ENCODE measurements around the gene RAB25.
"Not testable (repeated sequence)": the region's sequence is repeated elsewhere in the genome, so short reads cannot be mapped to it uniquely, and the experiment has no call there.

The RAB25 gene

DNA sequence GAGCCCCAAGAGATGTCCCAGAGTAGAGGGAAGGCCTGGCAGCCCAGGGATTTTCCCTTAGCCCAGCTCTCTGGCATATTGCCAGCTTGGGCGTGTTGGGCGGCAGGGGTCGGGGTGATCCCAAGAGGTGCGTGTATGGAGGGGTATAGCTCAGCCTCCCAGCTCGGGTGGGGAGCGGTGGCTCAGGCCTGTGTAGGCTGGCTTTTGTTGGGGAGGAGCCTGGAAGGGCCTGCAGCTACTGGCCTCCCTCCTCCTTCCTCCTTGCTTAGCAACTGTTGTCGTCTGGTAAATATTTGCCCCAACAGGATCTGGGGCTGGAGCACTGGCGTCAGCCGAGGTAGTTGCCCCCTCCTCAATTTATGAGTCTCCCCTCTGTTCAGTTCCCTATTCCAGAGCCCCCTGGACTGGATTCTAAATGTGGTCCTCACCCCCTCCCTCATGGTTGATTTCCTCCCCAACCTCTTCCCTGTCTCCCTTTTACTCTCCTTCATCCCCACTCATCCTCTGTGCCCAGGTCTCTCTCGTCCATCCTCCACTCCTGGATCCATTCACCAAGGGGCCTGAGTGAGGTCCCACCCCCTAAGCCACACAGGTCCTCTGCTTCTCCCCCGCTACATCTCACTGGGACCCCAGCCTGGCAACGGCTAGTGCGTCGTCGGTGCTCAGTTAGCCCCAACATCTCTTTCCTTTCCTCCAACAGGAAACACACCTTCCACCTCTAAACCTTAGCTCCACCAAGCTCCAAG lies 43.3 kb downstream of the RAB25 start:
- DNase-seq: peak; percentile 71

DNA sequence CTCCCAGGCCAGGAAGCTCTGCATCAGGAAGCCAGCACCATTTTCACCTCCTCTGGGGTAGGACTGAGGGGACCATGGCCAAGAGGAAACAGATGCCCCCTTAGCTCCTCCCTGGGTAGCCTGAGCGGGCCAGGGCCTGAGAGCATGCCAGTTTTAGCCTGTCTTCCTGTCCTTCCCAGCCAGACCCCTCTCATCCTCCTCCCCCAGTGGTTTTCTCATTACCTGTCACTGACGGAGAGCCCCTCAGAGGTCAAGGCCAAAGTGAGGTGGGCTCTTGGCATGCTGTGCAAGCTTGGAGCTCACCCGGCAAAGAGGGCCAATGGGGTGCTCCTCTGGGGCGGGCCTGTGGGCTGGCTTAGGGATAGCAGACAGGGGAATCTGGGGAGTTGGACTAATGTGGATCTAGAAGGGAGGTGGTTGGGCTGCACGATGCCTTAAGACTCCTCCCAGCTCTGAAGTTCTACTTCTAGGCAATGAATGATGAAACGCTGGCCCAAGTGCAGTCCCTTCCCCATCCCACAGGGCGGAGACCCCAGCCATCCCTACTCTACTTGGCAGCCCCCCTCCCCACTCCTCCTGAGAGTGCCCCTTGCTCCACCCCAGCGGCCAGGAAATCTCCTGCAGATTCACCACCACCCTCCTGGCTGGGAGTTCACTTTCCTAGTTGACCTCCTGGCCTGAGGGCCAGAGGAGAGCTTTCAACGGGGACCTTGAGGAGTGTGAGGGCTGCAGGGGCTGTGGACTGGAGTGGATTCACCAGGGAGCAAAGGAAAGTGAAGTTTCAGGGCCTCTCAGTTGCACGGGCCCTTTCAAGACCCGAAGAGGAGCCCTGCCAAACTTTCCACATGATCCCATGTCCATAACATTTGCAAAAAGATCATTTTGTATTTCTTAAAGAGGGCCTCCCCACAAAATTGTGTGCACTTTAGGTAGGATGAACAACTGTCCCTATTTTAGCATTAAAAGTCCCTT lies 44.2 kb downstream of the RAB25 start:
- no peak for DNase-seq

DNA sequence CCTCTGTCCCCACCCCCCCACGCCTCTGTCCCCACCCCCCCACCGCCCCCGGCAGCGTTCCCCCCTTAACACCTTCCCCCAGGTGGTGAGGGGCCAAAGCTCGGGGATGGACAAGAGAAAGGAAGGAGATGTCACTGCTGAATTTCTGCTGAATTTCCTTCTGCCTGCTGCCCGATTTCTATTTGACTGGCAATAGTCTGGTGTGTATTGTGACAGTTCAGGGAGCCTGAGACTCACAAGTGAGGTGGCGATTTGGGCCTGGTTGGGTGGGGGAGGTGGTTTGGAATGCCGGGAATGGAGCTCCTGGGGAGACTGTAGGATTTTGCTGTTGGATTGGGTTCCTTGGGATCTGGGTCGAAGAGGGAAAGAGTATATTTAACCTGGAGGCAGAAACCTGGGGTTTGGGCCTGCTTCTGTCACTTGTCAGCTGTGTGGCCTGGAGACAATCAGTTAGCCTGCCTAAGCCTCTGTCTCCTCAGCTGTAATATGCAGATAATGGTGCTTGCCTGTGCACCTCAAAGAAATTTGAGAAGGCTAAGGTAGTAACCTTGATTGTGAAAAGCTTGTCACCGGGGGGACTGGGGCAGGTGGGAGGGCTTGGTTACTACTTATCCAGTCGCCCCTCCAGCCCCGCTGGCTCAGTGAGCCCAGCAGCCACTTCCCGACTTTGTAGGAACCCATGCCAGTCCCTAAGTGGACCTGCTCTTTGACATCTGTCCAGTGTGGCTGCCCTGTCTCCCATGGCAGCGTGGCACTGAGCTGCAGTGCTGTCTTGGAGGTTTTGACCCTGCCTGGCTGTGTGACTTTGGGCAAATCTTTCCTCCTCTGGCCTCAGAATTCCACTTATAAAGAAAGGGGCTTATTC lies 45.9 kb downstream of the RAB25 start:
- DNase-seq: no peak

DNA sequence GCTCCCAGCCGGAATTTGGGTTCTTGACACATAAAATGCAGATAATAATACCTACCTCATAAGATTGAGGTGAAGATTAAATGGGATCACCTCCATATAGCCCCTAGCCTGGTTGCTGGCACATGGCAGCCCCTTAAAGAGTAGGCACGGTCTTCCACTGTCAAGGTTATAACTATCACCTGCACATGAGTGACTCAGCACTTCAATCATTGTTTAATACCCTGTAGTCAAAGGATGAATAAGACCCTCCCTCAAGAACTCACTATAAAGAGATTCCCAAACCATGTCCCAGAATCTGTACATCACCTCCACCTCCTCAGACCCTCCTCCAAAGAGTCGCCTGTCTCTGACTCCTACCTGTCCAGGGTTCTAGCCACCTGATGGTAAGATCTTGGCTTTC lies 47.1 kb downstream of the RAB25 start:
- no peak for DNase-seq

DNA sequence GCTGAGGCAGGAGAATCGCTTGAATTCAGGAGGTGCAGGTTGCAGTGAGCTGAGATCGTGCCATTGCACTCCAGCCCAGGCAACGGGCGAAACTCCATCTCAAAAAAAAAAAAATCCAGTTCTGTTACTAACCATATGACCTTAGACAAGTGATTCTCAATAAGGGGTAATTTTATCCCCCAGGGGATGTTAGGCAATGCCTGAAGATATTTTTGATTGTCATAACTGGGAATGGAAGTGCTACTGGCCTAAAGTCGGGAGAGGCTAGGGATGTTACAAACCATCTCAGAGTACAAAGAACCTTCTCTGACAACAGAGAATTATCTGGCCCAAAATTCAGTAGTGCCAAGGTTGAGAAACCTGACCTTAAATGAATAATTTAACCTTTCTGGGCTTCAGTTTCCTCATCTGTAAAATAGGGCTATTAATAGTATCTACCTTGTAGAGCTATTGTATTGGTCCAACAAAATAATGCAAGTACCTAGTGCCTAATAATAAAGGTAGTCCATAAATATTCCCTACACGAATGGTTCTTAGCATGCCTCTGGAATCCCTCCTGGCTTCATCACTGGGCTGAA lies 47.8 kb downstream of the RAB25 start:
- DNase-seq: no peak

DNA sequence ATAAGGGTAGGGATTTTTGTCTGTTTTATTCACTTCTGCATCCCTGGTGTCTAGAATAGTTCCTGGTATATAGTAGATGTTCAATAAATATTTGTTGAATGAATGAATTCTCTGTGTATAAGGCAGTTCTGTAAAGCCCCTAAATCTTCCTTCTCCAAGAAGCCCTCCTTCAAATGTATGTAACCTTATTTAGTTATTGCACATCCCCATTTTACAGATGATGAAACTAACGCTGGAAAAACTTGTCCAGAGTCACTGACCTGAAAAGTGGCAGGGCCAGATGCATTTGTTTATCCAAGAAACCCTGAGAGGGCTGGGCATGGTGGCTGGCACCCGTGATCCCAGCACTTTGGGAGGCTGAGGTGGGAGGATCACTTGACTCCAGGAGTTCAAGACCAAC lies 49.3 kb downstream of the RAB25 start:
- no peak for DNase-seq

DNA sequence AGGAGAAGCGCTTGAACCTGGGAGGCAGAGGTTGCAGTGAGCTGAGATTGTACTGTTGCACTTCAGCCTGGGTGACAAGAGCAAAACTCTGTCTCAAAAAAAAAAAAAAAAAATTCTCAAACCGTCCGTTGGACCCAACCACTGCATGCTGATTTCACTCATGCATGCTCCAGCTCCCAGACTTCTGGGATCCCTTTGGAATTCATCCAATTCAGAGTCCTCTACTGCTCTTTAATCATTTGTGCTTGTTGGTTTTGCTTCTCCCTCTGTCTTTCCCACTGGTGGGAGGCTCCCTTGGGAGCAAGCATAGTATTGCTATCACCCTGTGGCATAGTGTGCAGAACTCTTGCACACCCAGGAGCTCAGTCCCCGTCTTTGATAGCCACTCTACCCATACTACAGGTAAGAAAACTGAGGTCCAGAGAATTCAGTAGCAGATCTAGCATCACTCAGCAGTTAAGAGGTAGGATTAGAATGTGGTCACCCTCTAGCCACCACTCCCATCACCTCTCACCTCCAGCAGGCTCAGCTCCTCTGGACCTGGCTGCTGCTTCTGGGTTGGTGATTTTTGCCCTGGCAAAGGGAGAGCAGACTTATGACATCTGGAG lies 50.5 kb downstream of the RAB25 start:
- no peak for DNase-seq

DNA sequence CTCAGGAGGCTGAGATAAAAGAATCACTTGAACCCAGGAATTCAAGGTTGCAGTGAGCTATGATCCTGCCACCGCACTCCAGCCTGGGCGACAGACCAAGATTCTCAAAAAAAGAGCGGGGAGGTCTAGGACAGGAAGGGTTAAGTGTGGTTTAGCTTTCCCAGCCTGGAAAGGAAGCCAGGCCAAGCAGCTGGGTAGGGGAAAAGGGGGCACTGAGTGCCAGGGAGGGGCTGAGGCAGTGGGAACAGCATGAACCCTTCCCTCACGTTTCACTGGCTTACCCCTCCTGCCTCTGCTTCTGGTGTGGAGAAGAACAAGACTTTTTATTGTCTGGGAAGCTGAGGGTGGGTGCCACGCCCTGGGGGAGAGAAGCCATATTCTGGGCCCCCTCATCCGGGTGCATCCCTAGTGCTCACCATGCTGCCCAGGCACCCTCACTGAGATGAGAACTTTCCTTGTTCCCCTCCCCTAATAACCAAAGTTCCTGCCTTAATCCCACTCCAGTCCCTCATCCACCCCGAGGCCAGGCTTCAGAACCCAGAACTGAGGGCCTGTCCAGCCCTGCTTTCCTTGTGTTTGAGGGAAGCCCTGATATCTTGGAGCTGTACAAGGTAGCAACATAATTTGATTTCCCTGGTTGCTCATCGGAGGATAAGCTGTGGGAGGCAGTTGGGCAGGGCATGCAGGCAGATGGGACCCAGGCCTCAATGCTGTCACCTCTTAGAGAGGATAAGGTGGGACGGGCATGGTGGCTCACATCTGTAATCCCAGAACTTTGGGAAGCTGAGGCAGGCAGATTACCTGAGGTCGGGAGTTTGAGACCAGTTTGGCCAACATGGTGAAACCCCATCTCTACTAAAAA lies 51.5 kb downstream of the RAB25 start:
- no peak for DNase-seq

DNA sequence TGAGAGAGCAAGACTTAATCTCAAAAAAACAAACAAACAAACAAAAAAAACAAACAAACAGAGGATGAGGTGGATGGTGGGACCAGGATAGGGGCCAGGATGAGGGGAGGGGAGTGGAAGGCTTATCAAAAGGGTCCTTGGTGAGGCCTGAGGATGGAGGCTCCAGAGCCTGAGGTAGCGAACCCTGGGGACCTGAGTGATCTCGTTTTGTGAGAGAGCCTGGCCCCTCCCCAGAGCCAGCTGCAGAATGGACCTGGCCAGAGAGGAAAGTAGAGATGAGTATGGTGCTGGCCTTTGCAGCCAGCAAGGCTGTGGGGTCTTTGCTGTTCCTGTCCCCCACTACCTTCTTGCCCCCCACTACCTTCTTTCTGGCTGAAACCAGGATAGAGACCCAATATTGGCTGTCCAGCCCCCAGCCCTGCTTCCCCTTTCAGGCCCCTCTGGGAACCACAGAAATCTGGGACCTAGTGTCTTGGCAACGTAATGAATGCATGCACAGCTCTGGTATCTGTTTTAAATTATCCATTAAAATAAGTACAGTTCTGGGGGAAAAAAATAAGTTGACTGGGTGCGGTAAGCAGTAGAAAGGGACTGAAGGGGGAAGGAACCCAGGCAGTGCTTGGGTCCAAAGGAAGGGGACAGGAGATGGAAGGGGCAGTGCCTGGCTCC lies 52.5 kb downstream of the RAB25 start:
- no peak for DNase-seq

DNA sequence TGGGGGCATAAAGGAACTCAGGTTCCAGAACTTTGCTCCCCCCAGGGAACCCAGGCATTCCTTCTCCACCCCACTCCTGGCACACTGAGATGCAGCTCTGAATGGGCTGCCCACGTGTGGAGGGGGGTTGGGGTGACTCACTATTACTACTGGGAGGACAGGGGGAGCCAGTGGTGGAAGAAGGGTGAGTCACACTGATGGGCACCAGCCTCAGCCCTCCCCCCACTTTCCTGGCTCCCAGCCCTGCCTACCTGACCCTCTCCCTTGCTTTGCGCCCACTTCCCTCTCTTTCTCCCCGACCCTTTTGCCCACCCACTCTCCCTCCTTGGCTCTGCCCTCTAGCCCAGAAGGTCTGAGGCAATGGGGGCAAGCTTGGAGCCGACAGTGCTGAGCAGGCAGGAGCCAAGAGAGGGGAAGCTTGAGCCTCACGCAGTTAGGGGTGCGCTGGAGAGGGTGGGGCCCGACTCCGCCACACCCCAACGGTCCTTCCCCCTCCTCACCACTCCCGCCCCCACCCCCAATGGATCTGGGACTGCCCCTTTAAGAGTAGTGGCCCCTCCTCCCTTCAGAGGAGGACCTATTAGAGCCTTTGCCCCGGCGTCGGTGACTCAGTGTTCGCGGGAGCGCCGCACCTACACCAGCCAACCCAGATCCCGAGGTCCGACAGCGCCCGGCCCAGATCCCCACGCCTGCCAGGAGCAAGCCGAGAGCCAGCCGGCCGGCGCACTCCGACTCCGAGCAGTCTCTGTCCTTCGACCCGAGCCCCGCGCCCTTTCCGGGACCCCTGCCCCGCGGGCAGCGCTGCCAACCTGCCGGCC lies 53.4 kb downstream of the RAB25 start, which contains the start of gene LMNA:
Gene LMNA (plus strand): TSS at position 611 of the 818 bp plus-strand sequence. CDS start 208 bp downstream, outside the sequence.
- DNase-seq: peak; percentile 94

DNA sequence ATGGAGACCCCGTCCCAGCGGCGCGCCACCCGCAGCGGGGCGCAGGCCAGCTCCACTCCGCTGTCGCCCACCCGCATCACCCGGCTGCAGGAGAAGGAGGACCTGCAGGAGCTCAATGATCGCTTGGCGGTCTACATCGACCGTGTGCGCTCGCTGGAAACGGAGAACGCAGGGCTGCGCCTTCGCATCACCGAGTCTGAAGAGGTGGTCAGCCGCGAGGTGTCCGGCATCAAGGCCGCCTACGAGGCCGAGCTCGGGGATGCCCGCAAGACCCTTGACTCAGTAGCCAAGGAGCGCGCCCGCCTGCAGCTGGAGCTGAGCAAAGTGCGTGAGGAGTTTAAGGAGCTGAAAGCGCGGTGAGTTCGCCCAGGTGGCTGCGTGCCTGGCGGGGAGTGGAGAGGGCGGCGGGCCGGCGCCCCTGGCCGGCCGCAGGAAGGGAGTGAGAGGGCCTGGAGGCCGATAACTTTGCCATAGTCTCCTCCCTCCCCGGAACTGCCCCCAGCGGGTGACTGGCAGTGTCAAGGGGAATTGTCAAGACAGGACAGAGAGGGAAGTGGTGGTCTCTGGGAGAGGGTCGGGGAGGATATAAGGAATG lies 54.1 kb downstream of the RAB25 start:
- no peak for DNase-seq

DNA sequence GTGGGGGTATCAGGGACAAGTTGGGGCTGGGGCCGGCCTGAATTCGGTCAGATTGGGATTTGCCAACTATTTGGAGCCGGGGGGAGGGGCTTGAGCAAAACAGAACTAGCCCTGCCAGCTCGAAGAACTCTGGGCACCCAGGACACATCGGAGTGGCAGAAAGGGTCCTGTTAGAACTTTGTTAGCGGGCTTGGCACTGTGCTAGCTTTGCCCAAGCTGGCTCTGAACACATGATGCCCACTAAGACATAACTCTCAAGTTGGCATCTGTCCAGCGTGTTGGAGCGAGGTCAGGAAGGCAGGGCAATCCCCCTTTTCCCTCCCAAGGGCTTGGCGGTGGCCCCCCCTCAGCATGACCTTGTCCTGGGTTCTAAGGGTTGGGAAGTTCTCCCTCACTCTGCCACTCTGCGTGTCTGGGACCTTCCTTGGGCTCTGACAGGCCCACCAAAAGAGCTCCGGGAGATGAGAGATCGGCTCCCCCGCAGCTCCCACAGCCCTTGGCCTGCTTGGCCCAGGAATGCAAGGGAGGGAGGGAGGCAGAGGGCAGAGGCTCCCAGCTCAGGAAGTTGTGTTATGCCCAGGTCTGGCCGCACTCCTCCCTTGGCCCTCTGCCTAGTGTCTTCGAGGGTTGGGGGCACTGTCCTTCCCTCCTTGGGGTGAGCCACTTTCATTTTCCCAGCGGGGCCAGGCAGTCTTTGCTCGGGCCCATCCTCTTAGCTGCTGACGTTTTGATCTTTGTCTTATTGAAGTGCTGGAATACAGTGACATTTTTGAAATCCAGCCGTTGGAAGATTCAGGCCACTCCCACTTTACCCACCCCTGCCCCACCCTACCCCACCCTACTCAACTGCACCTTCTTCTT lies 54.8 kb downstream of the RAB25 start:
- no peak for DNase-seq

DNA sequence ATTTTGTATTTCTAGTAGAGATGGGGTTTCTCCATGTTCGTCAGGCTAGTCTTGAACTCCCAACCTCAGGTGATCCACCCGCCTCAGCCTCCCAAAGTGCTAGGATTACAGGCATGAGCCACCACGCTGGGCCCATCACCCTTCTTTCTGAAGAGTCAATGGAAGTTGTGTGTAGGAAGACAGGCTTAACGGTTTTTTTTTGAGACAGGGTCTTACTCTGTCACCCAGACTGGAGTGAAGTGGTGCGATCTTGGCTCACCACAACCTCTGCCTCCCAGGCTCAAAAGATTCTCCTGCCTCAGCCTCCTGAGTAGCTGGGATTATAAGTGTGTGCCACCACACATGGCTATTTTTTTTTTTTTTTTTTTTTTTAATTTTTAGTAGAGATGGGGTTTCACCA lies 55.8 kb downstream of the RAB25 start:
- DNase-seq: not testable (repeated sequence)

DNA sequence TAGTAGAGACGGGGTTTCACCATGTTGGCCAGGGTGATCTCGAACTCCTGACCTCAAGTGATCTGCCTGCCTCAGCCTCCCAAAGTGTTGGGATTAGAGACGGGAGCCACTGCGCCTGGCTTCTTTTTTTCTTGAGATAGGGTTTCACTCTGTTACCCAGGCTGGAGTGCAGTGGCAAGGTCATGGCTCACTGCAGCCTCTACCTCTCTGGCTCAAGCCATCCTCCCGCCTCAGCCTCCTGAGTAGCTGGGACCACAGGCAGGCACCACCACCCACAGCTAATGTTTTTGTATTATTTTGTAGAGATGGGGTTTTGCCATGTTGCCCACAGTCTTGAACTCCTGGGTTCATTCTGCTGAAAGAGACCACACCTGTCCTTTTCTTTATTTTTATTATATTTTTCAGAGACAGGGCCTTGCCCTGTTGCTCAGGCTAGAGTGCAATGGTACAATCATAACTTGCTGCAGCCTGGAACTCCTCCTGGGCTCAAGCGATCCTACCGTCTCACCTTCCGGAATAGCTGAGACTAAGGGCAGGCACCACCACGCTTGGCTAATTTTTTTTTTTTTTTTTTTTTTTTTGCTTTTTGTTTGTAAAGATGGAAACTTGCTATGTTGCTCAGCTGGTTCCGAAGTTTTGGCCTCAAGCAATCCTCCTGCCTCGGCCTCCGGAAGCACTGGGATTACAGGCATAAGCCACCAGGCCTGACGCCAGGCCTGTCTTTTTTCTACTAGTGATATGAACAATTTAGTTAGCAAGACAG lies 56.6 kb downstream of the RAB25 start:
- no peak for DNase-seq

DNA sequence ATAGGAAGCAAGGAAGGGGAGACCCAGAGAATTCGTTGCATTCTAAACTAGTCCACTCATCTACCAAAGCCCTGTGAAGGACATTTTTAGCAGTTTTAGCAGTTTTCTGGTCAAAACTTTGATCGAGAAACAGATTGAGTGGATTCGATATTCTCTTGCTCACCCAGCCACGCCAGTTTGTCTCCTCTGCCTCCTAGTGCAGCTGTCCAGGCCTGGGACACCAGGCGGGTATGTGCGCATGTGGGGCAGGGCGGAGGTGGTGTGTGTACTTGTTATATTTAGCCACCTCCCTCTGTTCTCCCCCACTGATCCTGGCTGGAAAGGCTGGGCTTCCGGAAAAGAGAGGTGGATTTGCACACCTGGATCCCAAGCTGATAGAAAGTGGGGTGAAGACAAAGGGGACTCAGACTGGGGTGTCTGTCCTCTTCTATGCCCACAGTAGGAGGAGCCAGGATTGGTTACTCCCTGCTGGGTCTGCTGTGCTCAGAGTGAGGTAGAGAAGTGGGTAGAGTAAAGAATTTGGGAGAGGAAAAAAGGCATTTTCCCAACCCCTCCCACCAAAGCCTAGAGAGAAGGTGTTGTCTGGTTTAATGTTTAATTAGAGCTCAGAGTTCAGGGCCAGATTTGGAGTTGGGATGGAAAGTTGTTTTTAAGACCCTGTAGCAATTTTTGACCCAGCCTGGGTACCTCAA lies 57.4 kb downstream of the RAB25 start:
- DNase-seq: no peak

DNA sequence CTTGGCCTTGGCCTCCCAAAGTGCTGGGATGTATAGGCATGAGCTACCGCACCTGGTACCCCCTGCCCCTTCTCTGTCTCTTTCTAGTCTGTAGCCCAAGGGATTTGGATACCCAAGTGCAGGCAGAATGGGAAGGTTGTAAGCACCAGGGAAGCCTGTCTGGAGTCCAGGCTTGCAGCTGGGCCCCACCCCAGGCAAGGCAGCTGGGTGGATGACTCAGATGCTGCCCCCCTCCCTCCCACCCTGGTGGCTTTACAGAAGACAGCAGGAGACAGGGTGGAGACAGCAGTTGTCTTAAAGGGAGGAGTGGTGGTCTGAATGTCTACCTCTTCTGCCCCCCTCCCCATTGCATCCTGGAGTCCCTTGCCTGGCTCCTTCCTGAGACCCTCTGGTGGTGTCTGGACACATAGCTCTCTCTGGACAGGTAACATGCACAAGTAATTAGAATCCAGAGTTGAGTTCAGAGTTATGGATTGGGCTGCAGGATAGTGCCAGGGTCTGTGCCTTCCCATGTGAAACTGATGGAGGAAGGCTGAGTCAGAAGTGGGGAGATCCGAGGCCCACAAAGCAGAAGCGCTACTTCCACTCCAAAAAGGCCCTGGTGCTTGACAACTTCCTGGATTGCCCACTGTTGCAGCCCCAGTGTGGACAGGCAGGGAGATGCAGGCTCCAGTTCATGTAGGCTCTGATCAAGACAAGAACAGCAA lies 58.7 kb downstream of the RAB25 start:
- peak; percentile 50 for DNase-seq
